ENCODE data around the gene DUSP3.

Gene DUSP3

DNA sequence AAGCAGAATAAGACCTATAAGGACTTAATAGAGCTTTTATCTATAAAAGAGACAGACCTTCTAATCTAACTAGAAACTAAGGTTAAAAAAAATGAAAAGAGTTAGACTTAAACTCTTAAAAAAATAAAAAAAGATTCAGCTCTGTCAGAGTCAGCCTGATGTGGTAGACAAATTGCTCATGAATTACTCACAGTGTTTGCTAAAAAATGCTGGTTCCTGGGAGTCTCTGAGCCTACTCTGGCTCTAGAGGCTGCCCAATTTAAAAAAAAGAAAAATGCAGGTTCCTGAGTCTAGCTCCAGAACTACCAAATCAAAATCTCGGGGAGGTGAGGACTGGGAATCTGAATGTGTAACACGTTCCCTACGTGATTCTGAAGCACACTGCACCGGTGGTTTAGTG is 38.2 kb downstream of the DUSP3 start:
- Histone ChIP-seq H3K27me3 (ENCODE audit: insufficient read depth, poor library complexity, severe bottlenecking) (no peaks in the 10 kb centered on the region), H3K4me3 (ENCODE audit: severe bottlenecking) (no peak overlapping the region), H3K27ac (ENCODE audit: poor library complexity, severe bottlenecking) (no peak overlapping the region), H3K4me1 (ENCODE audit: insufficient read depth, poor library complexity, severe bottlenecking) (no peaks in the 10 kb centered on the region), H3K36me3 (ENCODE audit: low read depth) (no peaks in the 10 kb centered on the region), H3K9me3 (ENCODE audit: severe bottlenecking) (no peaks in the 10 kb centered on the region)
- DNase-seq (ENCODE audit: low spot score) (no peak), ATAC-seq (ENCODE audit: low read depth) (no peak)
- TF ChIP-seq, protein P1, sequence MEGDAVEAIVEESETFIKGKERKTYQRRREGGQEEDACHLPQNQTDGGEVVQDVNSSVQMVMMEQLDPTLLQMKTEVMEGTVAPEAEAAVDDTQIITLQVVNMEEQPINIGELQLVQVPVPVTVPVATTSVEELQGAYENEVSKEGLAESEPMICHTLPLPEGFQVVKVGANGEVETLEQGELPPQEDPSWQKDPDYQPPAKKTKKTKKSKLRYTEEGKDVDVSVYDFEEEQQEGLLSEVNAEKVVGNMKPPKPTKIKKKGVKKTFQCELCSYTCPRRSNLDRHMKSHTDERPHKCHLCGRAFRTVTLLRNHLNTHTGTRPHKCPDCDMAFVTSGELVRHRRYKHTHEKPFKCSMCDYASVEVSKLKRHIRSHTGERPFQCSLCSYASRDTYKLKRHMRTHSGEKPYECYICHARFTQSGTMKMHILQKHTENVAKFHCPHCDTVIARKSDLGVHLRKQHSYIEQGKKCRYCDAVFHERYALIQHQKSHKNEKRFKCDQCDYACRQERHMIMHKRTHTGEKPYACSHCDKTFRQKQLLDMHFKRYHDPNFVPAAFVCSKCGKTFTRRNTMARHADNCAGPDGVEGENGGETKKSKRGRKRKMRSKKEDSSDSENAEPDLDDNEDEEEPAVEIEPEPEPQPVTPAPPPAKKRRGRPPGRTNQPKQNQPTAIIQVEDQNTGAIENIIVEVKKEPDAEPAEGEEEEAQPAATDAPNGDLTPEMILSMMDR (IDR thresholded peaks at IDR 0.05; ENCODE audit: poor library complexity, severe bottlenecking): no peak

DNA sequence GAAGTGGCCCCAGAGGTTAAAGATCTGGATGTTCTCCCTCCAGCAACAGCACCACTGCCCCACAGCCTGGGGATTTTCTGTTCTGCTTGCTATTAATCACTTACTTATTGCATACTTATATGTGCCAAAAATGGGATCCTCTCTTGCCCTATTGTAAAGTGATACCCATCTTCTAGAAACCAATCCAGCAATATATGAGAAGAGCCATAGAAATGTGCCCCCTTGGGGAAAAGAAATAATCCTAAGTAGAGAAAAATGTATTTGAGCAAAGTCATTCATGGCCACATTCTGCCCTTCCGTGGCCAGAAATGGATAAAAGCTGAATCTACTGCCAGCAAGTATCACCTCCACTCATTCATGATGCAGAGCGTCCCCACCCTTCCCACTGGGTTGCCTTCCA is 41.1 kb downstream of the DUSP3 start:
- no peaks in the 10 kb centered on the region for H3K9me3 ChIP-seq (ENCODE audit: severe bottlenecking)

DNA sequence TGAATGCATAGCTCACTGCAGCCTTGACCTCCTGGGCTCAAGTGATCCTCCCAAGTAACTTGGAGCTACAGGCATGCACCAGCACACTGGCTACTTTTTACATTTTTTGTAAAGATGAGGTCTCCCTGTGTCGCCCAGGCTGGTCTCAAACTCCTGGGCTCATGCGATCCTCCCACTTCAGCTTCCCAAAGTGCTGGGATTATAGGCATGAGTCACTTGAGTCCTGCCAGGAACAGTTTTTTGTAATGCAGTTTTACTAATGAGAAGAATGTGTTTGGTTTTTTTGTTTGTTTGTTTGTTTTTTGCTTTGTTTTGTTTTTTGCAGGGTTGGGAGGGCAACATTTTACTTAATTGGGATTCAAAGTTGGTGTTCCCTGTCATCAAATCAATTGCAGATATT is 42.4 kb downstream of the DUSP3 start:
- TF ChIP-seq, protein P1 (IDR thresholded peaks at IDR 0.05; ENCODE audit: poor library complexity, severe bottlenecking): no peak
- H3K27ac ChIP-seq (ENCODE audit: poor library complexity, severe bottlenecking): no peak overlapping the region

More for the DNA sequence above, 41.1 kb downstream of the DUSP3 start:
- Histone ChIP-seq H3K4me1 (ENCODE audit: insufficient read depth, poor library complexity, severe bottlenecking) (no peaks in the 10 kb centered on the region), H3K27ac (ENCODE audit: poor library complexity, severe bottlenecking) (no peak overlapping the region), H3K36me3 (ENCODE audit: low read depth) (no peaks in the 10 kb centered on the region), H3K4me3 (ENCODE audit: severe bottlenecking) (no peak overlapping the region), H3K27me3 (ENCODE audit: insufficient read depth, poor library complexity, severe bottlenecking) (no peaks in the 10 kb centered on the region)
- TF ChIP-seq, protein P1 (IDR thresholded peaks at IDR 0.05; ENCODE audit: poor library complexity, severe bottlenecking): no peak
- DNase-seq (ENCODE audit: low spot score): no peak
- ATAC-seq (ENCODE audit: low read depth): no peak

DNA sequence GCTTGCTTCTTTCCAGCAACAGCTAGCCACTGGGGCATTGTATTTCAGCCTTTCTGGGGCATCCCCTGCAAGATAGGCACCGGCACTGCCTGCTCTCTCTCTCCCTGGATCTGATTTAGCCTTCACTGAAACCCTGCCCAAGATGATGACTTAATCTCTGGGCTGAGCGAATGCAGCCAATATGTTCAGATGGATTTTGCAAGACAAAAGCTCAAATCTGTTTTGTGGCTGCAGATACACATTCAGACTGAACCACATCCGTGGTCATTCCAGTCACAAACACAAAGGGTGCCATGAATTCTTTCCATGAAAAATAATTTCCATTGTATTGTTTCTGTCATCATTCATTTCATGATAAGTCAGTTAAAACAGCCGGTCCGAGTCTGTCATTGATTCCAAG is 44.4 kb downstream of the DUSP3 start:
- no peaks in the 10 kb centered on the region for H3K27me3 ChIP-seq (ENCODE audit: insufficient read depth, poor library complexity, severe bottlenecking)
- no peaks in the 10 kb centered on the region for H3K9me3 ChIP-seq (ENCODE audit: severe bottlenecking)
- H3K4me3 ChIP-seq (ENCODE audit: severe bottlenecking): no peak overlapping the region
- DNase-seq (ENCODE audit: low spot score) (no peak), ATAC-seq (ENCODE audit: low read depth) (no peak)
- no peaks in the 10 kb centered on the region for H3K4me1 ChIP-seq (ENCODE audit: insufficient read depth, poor library complexity, severe bottlenecking)
- H3K36me3 ChIP-seq (ENCODE audit: low read depth): no peaks in the 10 kb centered on the region
- H3K27ac ChIP-seq (ENCODE audit: poor library complexity, severe bottlenecking): no peak overlapping the region
- TF ChIP-seq, protein P1 (IDR thresholded peaks at IDR 0.05; ENCODE audit: poor library complexity, severe bottlenecking): no peak

More for the DNA sequence above, 42.4 kb downstream of the DUSP3 start:
- no peaks in the 10 kb centered on the region for H3K36me3 ChIP-seq (ENCODE audit: low read depth)
- no peaks in the 10 kb centered on the region for H3K27me3 ChIP-seq (ENCODE audit: insufficient read depth, poor library complexity, severe bottlenecking)
- no peak overlapping the region for H3K4me3 ChIP-seq (ENCODE audit: severe bottlenecking)
- DNase-seq (ENCODE audit: low spot score) (no peak), ATAC-seq (ENCODE audit: low read depth) (no peak)
- H3K9me3 ChIP-seq (ENCODE audit: severe bottlenecking): no peaks in the 10 kb centered on the region
- H3K4me1 ChIP-seq (ENCODE audit: insufficient read depth, poor library complexity, severe bottlenecking): no peaks in the 10 kb centered on the region

DNA sequence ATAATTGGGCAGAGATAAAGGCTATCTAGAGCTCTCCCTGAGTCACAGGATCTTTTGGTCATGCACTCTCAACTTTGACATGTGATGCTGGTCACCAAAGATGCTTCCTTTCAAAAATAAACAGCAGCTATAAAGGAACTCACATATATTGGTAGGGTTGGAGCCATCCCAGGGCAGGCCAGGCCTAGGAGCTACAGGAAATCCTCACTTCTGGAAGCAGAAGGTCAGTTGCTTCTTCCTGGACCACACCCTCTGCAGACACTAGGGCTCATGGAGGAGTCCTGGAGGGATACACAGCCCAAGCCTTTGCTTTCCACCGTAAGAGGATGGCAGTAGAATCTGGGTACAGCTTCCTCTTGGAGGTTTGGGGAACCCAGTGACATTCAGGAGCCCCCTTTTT is 44.8 kb downstream of the DUSP3 start:
- Histone ChIP-seq H3K4me3 (ENCODE audit: severe bottlenecking) (no peak overlapping the region), H3K27me3 (ENCODE audit: insufficient read depth, poor library complexity, severe bottlenecking) (no peaks in the 10 kb centered on the region), H3K36me3 (ENCODE audit: low read depth) (no peaks in the 10 kb centered on the region), H3K9me3 (ENCODE audit: severe bottlenecking) (no peaks in the 10 kb centered on the region), H3K4me1 (ENCODE audit: insufficient read depth, poor library complexity, severe bottlenecking) (no peaks in the 10 kb centered on the region), H3K27ac (ENCODE audit: poor library complexity, severe bottlenecking) (no peak overlapping the region)
- ATAC-seq (ENCODE audit: low read depth) (no peak), DNase-seq (ENCODE audit: low spot score) (no peak)
- TF ChIP-seq, protein P1 (IDR thresholded peaks at IDR 0.05; ENCODE audit: poor library complexity, severe bottlenecking): no peak

All from RWPE2 (cell line).